ENCODE results near the gene MRPS33. TPM values are rescaled to one million over a fixed set of nuclear protein-coding genes. Genes with fewer than 3 reads are reported as not detected.
"Not testable (repeated sequence)": the region's sequence is repeated elsewhere in the genome, so short reads cannot be mapped to it uniquely, and the experiment has no call there.

The MRPS33 gene
- total and polyA plus RNA-seq, 2 donors (not counting 1 experiment from before 2014, with no cell fraction given): 9.1 to 25.3 TPM

GRCh38 chr7:141042222-141043193, 27.8 kb upstream of the MRPS33 start:
- H4K20me1 ChIP-seq (ENCODE audit: control insufficient read depth, insufficient read depth, low read length, poor library complexity, severe bottlenecking): no peaks in the 10 kb centered on the region
- H3K9ac ChIP-seq (ENCODE audit: low read length): no peak overlapping the region
- no peaks in the 10 kb centered on the region for H3K4me1 ChIP-seq (ENCODE audit: control insufficient read depth in 2 of 2, insufficient read depth in 2 of 2, low read length in 2 of 2)
- H3K4me3 ChIP-seq (ENCODE audit: control extremely low read depth in 1 of 5, extremely low read depth in 1 of 5, insufficient read depth in 1 of 5, low read depth in 2 of 5, low read length in 4 of 5): no peak overlapping the region
- no peak overlapping the region for H3K4me3 Mint-ChIP-seq
- no peaks in the 10 kb centered on the region for H3K9me3 ChIP-seq (ENCODE audit: control extremely low read depth in 1 of 3, control insufficient read depth in 2 of 3, insufficient read depth in 1 of 3, low read length in 2 of 3)
- ATAC-seq (ENCODE audit: low read depth) (no peak), DNase-seq (no peak)
- H3K36me3 ChIP-seq (replicated peaks in 1 of 2; ENCODE audit: control extremely low read depth in 1 of 2, control insufficient read depth in 1 of 2, extremely low read depth in 1 of 2, insufficient read depth in 2 of 2, low read length in 1 of 2): no peaks in the 10 kb centered on the region
- CTCF ChIA-PET: interaction anchor here (0.7 kb wide), 1 partner anchor 558 kb away, joined by 3 read pairs; no protein-coding TSS in a partner anchor
- H3K27ac ChIP-seq (ENCODE audit: low read length in 2 of 2): no peak overlapping the region
- H3K4me1 Mint-ChIP-seq: no peaks in the 10 kb centered on the region
- H3K9me3 Mint-ChIP-seq (ENCODE audit: insufficient read depth): peaks cover 6% of the 10 kb centered on the region
- H3K27me3 Mint-ChIP-seq: peaks cover 28% of the 10 kb centered on the region
- H2AFZ ChIP-seq (ENCODE audit: insufficient read depth, low read depth, low read length, poor library complexity, severe bottlenecking): no peak overlapping the region
- POLR2A ChIA-PET: interaction anchor here (0.7 kb wide), 1 partner anchor 432 kb away, joined by 7 read pairs; no protein-coding TSS in a partner anchor
- TF ChIP-seq EZH2 (IDR thresholded peaks at IDR 0.05; ENCODE audit: borderline replicate concordance, insufficient read depth, low read depth, low read length, poor library complexity, severe bottlenecking) (no peak), CTCF (IDR thresholded peaks at IDR 0.05) (no peak)
- H3K79me2 ChIP-seq (ENCODE audit: control insufficient read depth, insufficient read depth, low read length): no peaks in the 10 kb centered on the region
- no peak overlapping the region for H3K27ac Mint-ChIP-seq
- 99% methylated on average over 8 of the region's 14 CpGs for WGBS (ENCODE audit: insufficient coverage)
- no peak overlapping the region for H3K4me2 ChIP-seq (replicated peaks; ENCODE audit: low read depth, low read length, poor library complexity, severe bottlenecking)
- intact Hi-C loops (cut with micrococcal nuclease): no loop called here
- peaks cover 0 to 6% (median 1%) of the 10 kb centered on the region in 4 experiments for H3K27me3 ChIP-seq (replicated peaks in 1 of 4; ENCODE audit: control extremely low read depth in 1 of 4, control insufficient read depth in 3 of 4, insufficient read depth in 4 of 4, low read length in 3 of 4)

- Histone ChIP-seq H3K9me3 (ENCODE audit: control extremely low read depth in 1 of 3, control insufficient read depth in 2 of 3, insufficient read depth in 1 of 3, low read length in 2 of 3) (no peaks in the 10 kb centered on the region), H3K79me2 (ENCODE audit: control insufficient read depth, insufficient read depth, low read length) (no peaks in the 10 kb centered on the region), H3K36me3 (replicated peaks in 1 of 2; ENCODE audit: control extremely low read depth in 1 of 2, control insufficient read depth in 1 of 2, extremely low read depth in 1 of 2, insufficient read depth in 2 of 2, low read length in 1 of 2) (no peaks in the 10 kb centered on the region), H3K4me2 (replicated peaks; ENCODE audit: low read depth, low read length, poor library complexity, severe bottlenecking) (no peak overlapping the region), H3K4me1 (ENCODE audit: control insufficient read depth in 2 of 2, insufficient read depth in 2 of 2, low read length in 2 of 2) (no peaks in the 10 kb centered on the region), H3K27ac (ENCODE audit: low read length in 2 of 2) (no peak overlapping the region), H4K20me1 (ENCODE audit: control insufficient read depth, insufficient read depth, low read length, poor library complexity, severe bottlenecking) (no peaks in the 10 kb centered on the region), H3K27me3 (replicated peaks in 1 of 4; ENCODE audit: control extremely low read depth in 1 of 4, control insufficient read depth in 3 of 4, insufficient read depth in 4 of 4, low read length in 3 of 4) (peaks cover 0 to 3% (median under 1%) of the 10 kb centered on the region in 4 experiments), H3K4me3 (ENCODE audit: control extremely low read depth in 1 of 5, extremely low read depth in 1 of 5, insufficient read depth in 1 of 5, low read depth in 2 of 5, low read length in 4 of 5) (no peak overlapping the region), H2AFZ (ENCODE audit: insufficient read depth, low read depth, low read length, poor library complexity, severe bottlenecking) (no peak overlapping the region), H3K9ac (ENCODE audit: low read length) (no peak overlapping the region)
- WGBS (ENCODE audit: insufficient coverage): no CpG with 5 or more reads among the region's 3 CpGs
- TF ChIP-seq EZH2 (IDR thresholded peaks at IDR 0.05; ENCODE audit: borderline replicate concordance, insufficient read depth, low read depth, low read length, poor library complexity, severe bottlenecking): no peak
- no peak for TF ChIP-seq CTCF (IDR thresholded peaks at IDR 0.05)
- peaks cover 1% of the 10 kb centered on the region for H3K9me3 Mint-ChIP-seq (ENCODE audit: insufficient read depth)
- no peaks in the 10 kb centered on the region for H3K4me1 Mint-ChIP-seq
- no peak for DNase-seq
- intact Hi-C loops (cut with micrococcal nuclease): no loop called here
- no peak overlapping the region for H3K4me3 Mint-ChIP-seq
- ChIA-PET POLR2A (no interaction called here), CTCF (no interaction called here)
- ATAC-seq (ENCODE audit: low read depth): no peak
- H3K27me3 Mint-ChIP-seq: peaks cover 23% of the 10 kb centered on the region
- no peak overlapping the region for H3K27ac Mint-ChIP-seq
Measured at GRCh38 chr7:141039376-141039775, 24.6 kb upstream of the MRPS33 start.

GRCh38 chr7:141038100-141038499, 23.3 kb upstream of the MRPS33 start:
- H3K27ac ChIP-seq (ENCODE audit: low read length in 2 of 2); H3K4me3 ChIP-seq (ENCODE audit: control extremely low read depth in 1 of 5, extremely low read depth in 1 of 5, insufficient read depth in 1 of 5, low read depth in 2 of 5, low read length in 4 of 5); H3K9ac ChIP-seq (ENCODE audit: low read length); H3K4me1 Mint-ChIP-seq; H2AFZ ChIP-seq (ENCODE audit: insufficient read depth, low read depth, low read length, poor library complexity, severe bottlenecking); POLR2A ChIA-PET; H3K4me3 Mint-ChIP-seq; CTCF ChIA-PET; intact Hi-C loops (cut with micrococcal nuclease); H3K27me3 ChIP-seq (replicated peaks in 1 of 4; ENCODE audit: control extremely low read depth in 1 of 4, control insufficient read depth in 3 of 4, insufficient read depth in 4 of 4, low read length in 3 of 4); H3K9me3 Mint-ChIP-seq (ENCODE audit: insufficient read depth); ATAC-seq (ENCODE audit: low read depth); H3K79me2 ChIP-seq (ENCODE audit: control insufficient read depth, insufficient read depth, low read length); DNase-seq; H3K4me1 ChIP-seq (ENCODE audit: control insufficient read depth in 2 of 2, insufficient read depth in 2 of 2, low read length in 2 of 2); H3K27ac Mint-ChIP-seq; H4K20me1 ChIP-seq (ENCODE audit: control insufficient read depth, insufficient read depth, low read length, poor library complexity, severe bottlenecking); H3K36me3 ChIP-seq (replicated peaks in 1 of 2; ENCODE audit: control extremely low read depth in 1 of 2, control insufficient read depth in 1 of 2, extremely low read depth in 1 of 2, insufficient read depth in 2 of 2, low read length in 1 of 2); H3K9me3 ChIP-seq (ENCODE audit: control extremely low read depth in 1 of 3, control insufficient read depth in 2 of 3, insufficient read depth in 1 of 3, low read length in 2 of 3); H3K4me2 ChIP-seq (replicated peaks; ENCODE audit: low read depth, low read length, poor library complexity, severe bottlenecking): not testable (repeated sequence)
- no CpG with 5 or more reads among the region's 3 CpGs for WGBS (ENCODE audit: insufficient coverage)
- H3K27me3 Mint-ChIP-seq: peaks cover 19% of the 10 kb centered on the region
